ENCODE results near the gene ATP11B.

ATP11B gene

GRCh38 chr3:182792901-182793662 lies at the start of gene ATP11B:
ATP11B (plus strand) TSS chr3:182793504; CDS start chr3:182793760, 256 bp downstream.
- peak; percentile 59 to 61 for DNase-seq (ENCODE audit: low read depth in 2 of 2)

GRCh38 chr3:182746959-182747358 lies 46.3 kb upstream of the ATP11B start:
- DNase-seq (ENCODE audit: low read depth in 2 of 2): no peak

GRCh38 chr3:182755308-182755707 lies 38.0 kb upstream of the ATP11B start:
- no peak for DNase-seq (ENCODE audit: low read depth in 2 of 2)

GRCh38 chr3:182755712-182756111 lies 37.6 kb upstream of the ATP11B start:
- no peak for DNase-seq (ENCODE audit: low read depth in 2 of 2)

GRCh38 chr3:182760576-182761164 lies 32.6 kb upstream of the ATP11B start:
- no peak for DNase-seq (ENCODE audit: low read depth in 2 of 2)

- DNase-seq (ENCODE audit: low read depth in 2 of 2): no peak
These were observed 29.4 kb upstream of the ATP11B start for GRCh38 chr3:182763896-182764295.

GRCh38 chr3:182765287-182765686 lies 28.0 kb upstream of the ATP11B start:
- DNase-seq (ENCODE audit: low read depth in 2 of 2): no peak

GRCh38 chr3:182766099-182766498 lies 27.2 kb upstream of the ATP11B start:
- no peak for DNase-seq (ENCODE audit: low read depth in 2 of 2)

- no peak for DNase-seq (ENCODE audit: low read depth in 2 of 2)
These were observed 24.9 kb upstream of the ATP11B start for GRCh38 chr3:182768413-182768812.

GRCh38 chr3:182769673-182770072 lies 23.6 kb upstream of the ATP11B start:
- DNase-seq (ENCODE audit: low read depth in 2 of 2): no peak

GRCh38 chr3:182782149-182782548 lies 11.2 kb upstream of the ATP11B start:
- DNase-seq (ENCODE audit: low read depth in 2 of 2): no peak

- no peak for DNase-seq (ENCODE audit: low read depth in 2 of 2)
These were observed 10.2 kb upstream of the ATP11B start for GRCh38 chr3:182783106-182783505.

- no peak for DNase-seq (ENCODE audit: low read depth in 2 of 2)
These were observed 8.8 kb upstream of the ATP11B start for GRCh38 chr3:182784542-182784941.

- no peak for DNase-seq (ENCODE audit: low read depth in 2 of 2)
These were observed 8.2 kb upstream of the ATP11B start for GRCh38 chr3:182785142-182785541.

- DNase-seq (ENCODE audit: low read depth in 2 of 2): no peak
These were observed 7.5 kb upstream of the ATP11B start for GRCh38 chr3:182785756-182786155.

GRCh38 chr3:182786564-182787196 lies 6.6 kb upstream of the ATP11B start:
- no peak for DNase-seq (ENCODE audit: low read depth in 2 of 2)

GRCh38 chr3:182787302-182788036 lies 5.8 kb upstream of the ATP11B start:
- no peak for DNase-seq (ENCODE audit: low read depth in 2 of 2)

- no peak for DNase-seq (ENCODE audit: low read depth in 2 of 2)
These were observed 3.9 kb upstream of the ATP11B start for GRCh38 chr3:182789371-182789770.

- DNase-seq (ENCODE audit: low read depth in 2 of 2): no peak
These were observed 2.7 kb upstream of the ATP11B start for GRCh38 chr3:182790612-182791011.

GRCh38 chr3:182793663-182794454 lies 555 bp downstream of the ATP11B start:
- DNase-seq (ENCODE audit: low read depth in 2 of 2): peak; percentile 9 to 15

Data from stimulated activated CD4-positive, alpha-beta T cell treated with anti-CD3 and anti-CD28 coated beads, Interleukin-12 subunit alpha, Interleukin-12 subunit beta, amount 100 ng/mL, for 24 hours (primary cell).